HG03469 (cell line): Measurements from ENCODE around the gene RAC2.
"Not testable (repeated sequence)": the region's sequence is repeated elsewhere in the genome, so short reads cannot be mapped to it uniquely, and the experiment has no call there.

Experiments
- ATAC-seq: cut with Tn5 transposase; IDR thresholded peaks from one replicate; pipeline ENCODE4 v1.9.1; 2021; ENCODE audit warnings: mild to moderate bottlenecking, moderate library complexity, moderate number of reproducible peaks; ENCODE audit not compliant: unreplicated experiment

The RAC2 gene

GRCh38 chr22:37235897-37236607, 8.0 kb downstream of the RAC2 start:
- no peak for ATAC-seq

GRCh38 chr22:37234736-37235711, 9.0 kb downstream of the RAC2 start:
- no peak for ATAC-seq

GRCh38 chr22:37233751-37234631, 10.1 kb downstream of the RAC2 start:
- ATAC-seq = no peak

- not testable (repeated sequence) for ATAC-seq
Observed at GRCh38 chr22:37233371-37233750, 10.7 kb downstream of the RAC2 start.

- ATAC-seq = no peak
Observed at GRCh38 chr22:37232140-37232998, 11.7 kb downstream of the RAC2 start.

GRCh38 chr22:37231406-37232139, 12.5 kb downstream of the RAC2 start:
- no peak for ATAC-seq

- no peak for ATAC-seq
Observed at GRCh38 chr22:37230673-37231405, 13.2 kb downstream of the RAC2 start.

- no peak for ATAC-seq
Observed at GRCh38 chr22:37229805-37230672, 14.0 kb downstream of the RAC2 start.

- ATAC-seq = no peak
Observed at GRCh38 chr22:37229012-37229804, 14.9 kb downstream of the RAC2 start.

GRCh38 chr22:37228106-37229011, 15.7 kb downstream of the RAC2 start:
- no peak for ATAC-seq

GRCh38 chr22:37226514-37226913, 17.6 kb downstream of the RAC2 start:
- no peak for ATAC-seq

- no peak for ATAC-seq
Observed at GRCh38 chr22:37226087-37226486, 18.0 kb downstream of the RAC2 start.

- ATAC-seq = no peak
Observed at GRCh38 chr22:37225481-37225880, 18.6 kb downstream of the RAC2 start.

GRCh38 chr22:37224757-37225420, 19.2 kb downstream of the RAC2 start:
- no peak for ATAC-seq

- no peak for ATAC-seq
Observed at GRCh38 chr22:37223965-37224551, 20.0 kb downstream of the RAC2 start.
